ENCODE data around the gene INIP.
"Not testable (repeated sequence)": the region's sequence is repeated elsewhere in the genome, so short reads cannot be mapped to it uniquely, and the experiment has no call there.

The INIP gene

DNA sequence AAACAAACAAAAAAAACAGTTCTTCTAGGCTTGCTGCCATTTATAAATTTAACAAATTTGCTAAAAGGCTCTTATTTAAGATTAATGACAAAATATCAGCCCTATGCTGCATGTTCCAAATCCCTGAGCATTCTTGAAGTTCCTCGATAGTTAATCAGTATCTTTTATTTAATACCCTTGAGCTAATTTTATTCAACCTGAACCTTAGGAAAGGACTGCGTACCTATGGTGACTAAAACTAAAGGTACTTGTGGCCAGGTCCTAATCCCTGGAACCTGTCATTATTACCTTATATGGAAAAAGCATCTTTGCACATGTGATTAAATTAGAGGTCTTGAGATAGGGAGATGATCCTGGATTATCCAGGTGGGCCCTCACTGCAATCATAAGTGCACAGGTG is 10.5 kb upstream of the INIP start:
- Histone ChIP-seq H3K27me3 (ENCODE audit: control insufficient read depth in 1 of 2, insufficient read depth in 2 of 2, low read length in 2 of 2) (no peaks in the 10 kb centered on the region), H3K27ac (ENCODE audit: low read depth, low read length) (no peak overlapping the region), H3K9me3 (ENCODE audit: low read length) (no peaks in the 10 kb centered on the region), H3K4me3 (ENCODE audit: low read depth in 1 of 2, low read length in 2 of 2) (no peak overlapping the region), H3K4me1 (ENCODE audit: insufficient read depth, low read length) (no peaks in the 10 kb centered on the region), H3K36me3 (ENCODE audit: insufficient read depth, low read length) (no peaks in the 10 kb centered on the region), H3K9ac (ENCODE audit: low read length) (no peak overlapping the region)

- Histone ChIP-seq H3K27ac (ENCODE audit: low read depth, low read length) (no peak overlapping the region), H3K4me3 (ENCODE audit: low read depth in 1 of 2, low read length in 2 of 2) (no peak overlapping the region), H3K9ac (ENCODE audit: low read length) (no peak overlapping the region), H3K9me3 (ENCODE audit: low read length) (no peaks in the 10 kb centered on the region), H3K4me1 (ENCODE audit: insufficient read depth, low read length) (no peaks in the 10 kb centered on the region), H3K36me3 (ENCODE audit: insufficient read depth, low read length) (no peaks in the 10 kb centered on the region), H3K27me3 (ENCODE audit: control insufficient read depth in 1 of 2, insufficient read depth in 2 of 2, low read length in 2 of 2) (no peaks in the 10 kb centered on the region)
Measured at GRCh38 chr9:112726428-112726827, 8.5 kb upstream of the INIP start.

DNA sequence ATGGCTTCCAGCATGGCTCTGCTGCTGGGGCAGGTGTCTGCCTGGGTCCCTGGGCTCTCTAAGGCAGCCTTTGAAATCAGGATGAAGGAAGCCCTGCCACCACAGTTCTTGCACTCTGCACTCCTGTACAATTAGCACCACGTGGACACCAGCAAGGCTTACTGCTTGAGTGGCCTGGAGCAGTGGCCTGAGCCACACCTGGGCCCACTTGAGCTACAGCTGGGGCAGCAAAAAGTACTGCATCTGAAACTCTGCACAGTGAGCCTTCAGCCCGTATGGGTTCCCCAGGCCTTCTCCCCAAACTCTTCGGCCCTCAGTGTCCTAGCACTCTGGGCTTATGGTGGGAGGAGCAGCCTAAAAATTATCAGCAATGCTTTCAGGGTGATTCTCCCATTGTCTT is 8.0 kb upstream of the INIP start:
- Histone ChIP-seq H3K9me3 (ENCODE audit: low read length) (no peaks in the 10 kb centered on the region), H3K9ac (ENCODE audit: low read length) (no peak overlapping the region), H3K27me3 (ENCODE audit: control insufficient read depth in 1 of 2, insufficient read depth in 2 of 2, low read length in 2 of 2) (no peaks in the 10 kb centered on the region), H3K27ac (ENCODE audit: low read depth, low read length) (no peak overlapping the region), H3K4me1 (ENCODE audit: insufficient read depth, low read length) (no peaks in the 10 kb centered on the region), H3K4me3 (ENCODE audit: low read depth in 1 of 2, low read length in 2 of 2) (no peak overlapping the region), H3K36me3 (ENCODE audit: insufficient read depth, low read length) (no peaks in the 10 kb centered on the region)

- not testable (repeated sequence) for H3K4me3 ChIP-seq (ENCODE audit: low read depth in 1 of 2, low read length in 2 of 2); H3K36me3 ChIP-seq (ENCODE audit: insufficient read depth, low read length); H3K9me3 ChIP-seq (ENCODE audit: low read length); H3K27me3 ChIP-seq (ENCODE audit: control insufficient read depth in 1 of 2, insufficient read depth in 2 of 2, low read length in 2 of 2); H3K9ac ChIP-seq (ENCODE audit: low read length); H3K27ac ChIP-seq (ENCODE audit: low read depth, low read length); H3K4me1 ChIP-seq (ENCODE audit: insufficient read depth, low read length)
Measured at GRCh38 chr9:112722749-112723148, 4.8 kb upstream of the INIP start.

DNA sequence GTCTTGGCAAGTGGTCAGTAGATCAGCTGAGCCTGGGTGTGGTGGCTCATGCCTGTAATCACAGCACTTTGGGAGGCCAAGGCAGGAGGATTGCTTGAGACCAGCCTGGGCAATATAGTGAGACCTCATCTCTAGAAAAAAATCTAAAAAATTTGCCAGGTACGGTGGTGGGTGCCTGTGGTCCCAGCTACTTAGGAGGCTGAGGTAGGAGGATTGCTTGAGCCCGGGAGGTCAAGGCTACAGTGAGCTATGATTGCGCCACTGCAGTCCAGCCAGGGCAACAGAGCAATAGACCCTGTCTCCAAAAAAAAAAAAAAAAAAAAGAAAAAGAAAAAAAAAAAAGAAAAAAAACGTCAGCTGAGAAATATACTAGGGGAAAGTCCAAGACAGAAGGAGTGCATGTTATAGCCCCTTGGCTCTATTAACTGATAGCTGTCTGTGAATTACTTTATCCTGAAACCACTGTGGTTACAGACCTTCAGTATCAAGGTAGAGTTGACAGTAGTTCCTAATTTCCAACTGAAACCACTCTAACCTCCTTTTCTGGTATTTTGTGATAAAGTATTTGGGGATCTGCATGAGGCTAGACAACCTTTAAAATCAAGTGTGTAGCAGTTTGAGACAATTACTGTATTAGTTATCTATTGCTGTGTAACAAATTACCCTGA is 2.3 kb upstream of the INIP start:
- Histone ChIP-seq H3K4me1 (ENCODE audit: insufficient read depth, low read length) (peaks cover 7% of the 10 kb centered on the region), H3K36me3 (ENCODE audit: insufficient read depth, low read length) (no peaks in the 10 kb centered on the region), H3K9me3 (ENCODE audit: low read length) (no peaks in the 10 kb centered on the region), H3K27me3 (ENCODE audit: control insufficient read depth in 1 of 2, insufficient read depth in 2 of 2, low read length in 2 of 2) (no peaks in the 10 kb centered on the region), H3K9ac (ENCODE audit: low read length) (no peak overlapping the region), H3K27ac (ENCODE audit: low read depth, low read length) (no peak overlapping the region), H3K4me3 (ENCODE audit: low read depth in 1 of 2, low read length in 2 of 2) (no peak overlapping the region)

- peaks cover 7% of the 10 kb centered on the region for H3K4me1 ChIP-seq (ENCODE audit: insufficient read depth, low read length)
- no peak overlapping the region for H3K27ac ChIP-seq (ENCODE audit: low read depth, low read length)
- H3K9ac ChIP-seq (ENCODE audit: low read length): no peak overlapping the region
- no peaks in the 10 kb centered on the region for H3K27me3 ChIP-seq (ENCODE audit: control insufficient read depth in 1 of 2, insufficient read depth in 2 of 2, low read length in 2 of 2)
- H3K36me3 ChIP-seq (ENCODE audit: insufficient read depth, low read length): no peaks in the 10 kb centered on the region
- no peaks in the 10 kb centered on the region for H3K9me3 ChIP-seq (ENCODE audit: low read length)
- no peak overlapping the region for H3K4me3 ChIP-seq (ENCODE audit: low read depth in 1 of 2, low read length in 2 of 2)
Measured at GRCh38 chr9:112719696-112720095, 1.8 kb upstream of the INIP start.

GRCh38 chr9:112719241-112719691 is 1.3 kb upstream of the INIP start:
- H3K36me3 ChIP-seq (ENCODE audit: insufficient read depth, low read length): no peaks in the 10 kb centered on the region
- H3K27ac ChIP-seq (ENCODE audit: low read depth, low read length): no peak overlapping the region
- peaks cover 7% of the 10 kb centered on the region for H3K4me1 ChIP-seq (ENCODE audit: insufficient read depth, low read length)

DNA sequence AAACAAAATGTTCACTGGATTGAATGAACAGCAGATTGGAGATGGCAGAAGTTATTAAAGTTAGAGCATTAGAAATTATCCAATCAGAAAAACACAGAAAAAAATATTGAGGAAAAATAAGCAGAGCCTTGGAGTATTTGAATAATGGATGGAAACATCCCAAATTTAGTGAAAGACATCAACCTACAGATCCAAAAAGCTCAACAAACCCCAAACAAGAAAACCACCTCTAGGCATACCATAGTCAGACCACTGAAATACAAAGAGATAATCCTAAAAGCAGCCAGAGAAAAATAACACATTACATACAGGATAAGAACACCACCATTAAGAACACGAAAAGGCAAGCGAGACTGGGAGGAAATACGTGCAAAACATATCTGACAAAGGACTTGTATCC is 5.2 kb downstream of the INIP start:
- Histone ChIP-seq H3K36me3 (ENCODE audit: insufficient read depth, low read length) (no peaks in the 10 kb centered on the region), H3K4me3 (ENCODE audit: low read depth in 1 of 2, low read length in 2 of 2) (no peak overlapping the region), H3K27ac (ENCODE audit: low read depth, low read length) (no peak overlapping the region), H3K27me3 (ENCODE audit: control insufficient read depth in 1 of 2, insufficient read depth in 2 of 2, low read length in 2 of 2) (no peaks in the 10 kb centered on the region), H3K9me3 (ENCODE audit: low read length) (no peaks in the 10 kb centered on the region), H3K4me1 (ENCODE audit: insufficient read depth, low read length) (peaks cover 7% of the 10 kb centered on the region), H3K9ac (ENCODE audit: low read length) (no peak overlapping the region)

More at GRCh38 chr9:112719241-112719691, 1.3 kb upstream of the INIP start:
- Histone ChIP-seq H3K27me3 (ENCODE audit: control insufficient read depth in 1 of 2, insufficient read depth in 2 of 2, low read length in 2 of 2) (no peaks in the 10 kb centered on the region), H3K9ac (ENCODE audit: low read length) (no peak overlapping the region), H3K4me3 (ENCODE audit: low read depth in 1 of 2, low read length in 2 of 2) (no peak overlapping the region), H3K9me3 (ENCODE audit: low read length) (no peaks in the 10 kb centered on the region)

- no peaks in the 10 kb centered on the region for H3K36me3 ChIP-seq (ENCODE audit: insufficient read depth, low read length)
- no peaks in the 10 kb centered on the region for H3K27me3 ChIP-seq (ENCODE audit: control insufficient read depth in 1 of 2, insufficient read depth in 2 of 2, low read length in 2 of 2)
- H3K4me3 ChIP-seq (ENCODE audit: low read depth in 1 of 2, low read length in 2 of 2): no peak overlapping the region
- no peak overlapping the region for H3K9ac ChIP-seq (ENCODE audit: low read length)
- H3K9me3 ChIP-seq (ENCODE audit: low read length): no peaks in the 10 kb centered on the region
- no peak overlapping the region for H3K27ac ChIP-seq (ENCODE audit: low read depth, low read length)
- H3K4me1 ChIP-seq (ENCODE audit: insufficient read depth, low read length): no peaks in the 10 kb centered on the region
Measured at GRCh38 chr9:112711050-112711689, 6.7 kb downstream of the INIP start.

DNA sequence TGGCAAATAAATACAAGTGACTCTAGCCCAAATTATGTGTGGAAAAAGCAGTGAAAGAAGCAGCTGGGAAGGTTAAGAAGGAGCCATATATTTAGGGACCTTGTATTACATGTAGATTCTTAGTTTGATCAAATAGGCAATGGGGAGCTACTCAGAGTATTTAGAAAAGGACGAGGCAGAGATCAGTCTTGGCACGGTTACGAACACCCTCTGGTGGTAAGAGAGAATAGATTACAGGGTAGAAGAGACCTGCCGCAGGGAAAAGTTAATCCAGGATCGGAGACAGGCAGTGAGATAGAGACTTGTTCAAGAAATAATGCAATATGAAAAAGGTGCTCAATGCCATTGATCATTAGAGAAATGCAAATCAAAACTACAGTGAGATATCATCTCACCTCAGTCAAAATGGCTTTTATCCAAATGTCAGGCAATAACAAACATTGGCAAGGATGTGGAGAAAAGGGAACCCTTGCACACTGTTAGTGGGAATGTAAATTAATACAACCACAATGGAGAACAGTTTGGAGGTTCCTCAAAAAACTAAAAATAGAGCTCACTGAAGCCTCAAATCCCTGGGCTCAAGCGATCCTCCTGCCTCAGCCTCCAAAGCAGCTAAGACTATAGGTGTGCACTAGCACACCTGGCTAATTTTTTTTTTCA is 12.0 kb downstream of the INIP start:
- no peak overlapping the region for H3K27ac ChIP-seq (ENCODE audit: low read depth, low read length)

GRCh38 chr9:112703304-112703703 is 14.6 kb downstream of the INIP start:
- H3K36me3 ChIP-seq (ENCODE audit: insufficient read depth, low read length): no peaks in the 10 kb centered on the region
- H3K27me3 ChIP-seq (ENCODE audit: control insufficient read depth in 1 of 2, insufficient read depth in 2 of 2, low read length in 2 of 2): no peaks in the 10 kb centered on the region
- no peak overlapping the region for H3K27ac ChIP-seq (ENCODE audit: low read depth, low read length)
- H3K4me3 ChIP-seq (ENCODE audit: low read depth in 1 of 2, low read length in 2 of 2): no peak overlapping the region
- no peaks in the 10 kb centered on the region for H3K4me1 ChIP-seq (ENCODE audit: insufficient read depth, low read length)
- no peak overlapping the region for H3K9ac ChIP-seq (ENCODE audit: low read length)
- H3K9me3 ChIP-seq (ENCODE audit: low read length): no peaks in the 10 kb centered on the region

More for the DNA sequence above, 12.0 kb downstream of the INIP start:
- H3K9ac ChIP-seq (ENCODE audit: low read length): no peak overlapping the region
- no peaks in the 10 kb centered on the region for H3K4me1 ChIP-seq (ENCODE audit: insufficient read depth, low read length)
- H3K36me3 ChIP-seq (ENCODE audit: insufficient read depth, low read length): no peaks in the 10 kb centered on the region
- no peak overlapping the region for H3K4me3 ChIP-seq (ENCODE audit: low read depth in 1 of 2, low read length in 2 of 2)
- H3K27me3 ChIP-seq (ENCODE audit: control insufficient read depth in 1 of 2, insufficient read depth in 2 of 2, low read length in 2 of 2): no peaks in the 10 kb centered on the region
- H3K9me3 ChIP-seq (ENCODE audit: low read length): no peaks in the 10 kb centered on the region

All from muscle layer of colon (tissue), 2 donors.